ENCODE measurements around the gene RNF157. TPM values are rescaled to one million over a fixed set of nuclear protein-coding genes. Genes with fewer than 3 reads are reported as not detected.

The RNF157 gene
- total RNA-seq, 1 donor from 2014 or later, result 43.5 TPM

DNA sequence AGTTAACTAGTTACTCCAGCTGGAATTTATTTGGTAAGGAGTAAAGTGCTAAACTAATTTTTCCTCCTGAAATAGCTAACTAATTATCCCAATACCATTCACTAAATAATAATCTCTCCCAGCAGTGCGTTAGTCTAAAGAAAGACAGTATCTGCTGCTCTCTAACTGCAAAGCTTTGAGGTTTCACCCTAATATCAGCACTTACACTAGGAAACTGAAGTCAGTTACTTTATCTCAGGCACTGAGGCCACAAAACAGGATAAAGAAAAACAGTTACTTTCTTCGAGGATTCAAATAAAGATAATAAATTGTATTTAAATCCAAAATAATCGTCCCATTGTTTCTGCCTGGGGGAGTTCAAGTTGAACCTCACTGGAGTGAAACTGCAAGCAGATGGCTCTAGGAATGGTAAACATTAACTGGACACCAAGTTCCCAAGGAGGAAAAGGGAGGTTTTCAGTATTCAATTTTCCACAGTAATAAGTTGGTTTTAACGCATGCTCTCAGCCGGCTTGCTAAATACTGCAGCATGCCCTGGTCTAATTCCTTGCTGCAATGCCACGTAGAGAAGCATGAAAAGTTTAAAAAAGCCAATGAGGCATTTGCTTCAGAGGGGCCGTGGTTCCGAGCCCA, 79.3 kb downstream of the RNF157 start:
- H3K9me3 Mint-ChIP-seq (ENCODE audit: low read depth), result no peaks in the 10 kb centered on the region
- H3K36me3 Mint-ChIP-seq (ENCODE audit: insufficient read depth), result peaks cover 19% of the 10 kb centered on the region
- no peak overlapping the region for H3K27ac Mint-ChIP-seq
- no peaks in the 10 kb centered on the region for H3K27me3 Mint-ChIP-seq
- H3K4me1 Mint-ChIP-seq (ENCODE audit: low read depth), result peaks cover 17% of the 10 kb centered on the region
- TF ChIP-seq, protein P1, sequence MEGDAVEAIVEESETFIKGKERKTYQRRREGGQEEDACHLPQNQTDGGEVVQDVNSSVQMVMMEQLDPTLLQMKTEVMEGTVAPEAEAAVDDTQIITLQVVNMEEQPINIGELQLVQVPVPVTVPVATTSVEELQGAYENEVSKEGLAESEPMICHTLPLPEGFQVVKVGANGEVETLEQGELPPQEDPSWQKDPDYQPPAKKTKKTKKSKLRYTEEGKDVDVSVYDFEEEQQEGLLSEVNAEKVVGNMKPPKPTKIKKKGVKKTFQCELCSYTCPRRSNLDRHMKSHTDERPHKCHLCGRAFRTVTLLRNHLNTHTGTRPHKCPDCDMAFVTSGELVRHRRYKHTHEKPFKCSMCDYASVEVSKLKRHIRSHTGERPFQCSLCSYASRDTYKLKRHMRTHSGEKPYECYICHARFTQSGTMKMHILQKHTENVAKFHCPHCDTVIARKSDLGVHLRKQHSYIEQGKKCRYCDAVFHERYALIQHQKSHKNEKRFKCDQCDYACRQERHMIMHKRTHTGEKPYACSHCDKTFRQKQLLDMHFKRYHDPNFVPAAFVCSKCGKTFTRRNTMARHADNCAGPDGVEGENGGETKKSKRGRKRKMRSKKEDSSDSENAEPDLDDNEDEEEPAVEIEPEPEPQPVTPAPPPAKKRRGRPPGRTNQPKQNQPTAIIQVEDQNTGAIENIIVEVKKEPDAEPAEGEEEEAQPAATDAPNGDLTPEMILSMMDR (IDR thresholded peaks at IDR 0.05; ENCODE audit: unreplicated experiment), result no peak
- no peak for DNase-seq (ENCODE audit: low spot score, unreplicated experiment)
- H3K4me3 Mint-ChIP-seq (ENCODE audit: low read depth), result no peak overlapping the region

GRCh38 chr17:76159157-76159556, 81.1 kb downstream of the RNF157 start:
- H3K36me3 Mint-ChIP-seq (ENCODE audit: insufficient read depth), result peaks cover 17% of the 10 kb centered on the region
- H3K27ac Mint-ChIP-seq, result peak overlapping the region; percentile 58
- DNase-seq (ENCODE audit: low spot score, unreplicated experiment), result no peak
- H3K4me1 Mint-ChIP-seq (ENCODE audit: low read depth), result peaks cover 17% of the 10 kb centered on the region
- TF ChIP-seq, protein P1 (IDR thresholded peaks at IDR 0.05; ENCODE audit: unreplicated experiment), result no peak
- H3K9me3 Mint-ChIP-seq (ENCODE audit: low read depth), result no peaks in the 10 kb centered on the region
- H3K27me3 Mint-ChIP-seq, result no peaks in the 10 kb centered on the region
- H3K4me3 Mint-ChIP-seq (ENCODE audit: low read depth), result no peak overlapping the region

GRCh38 chr17:76157759-76158158, 82.5 kb downstream of the RNF157 start:
- H3K4me1 Mint-ChIP-seq (ENCODE audit: low read depth), result peaks cover 17% of the 10 kb centered on the region
- no peak for DNase-seq (ENCODE audit: low spot score, unreplicated experiment)
- H3K27me3 Mint-ChIP-seq, result no peaks in the 10 kb centered on the region
- TF ChIP-seq, protein P1 (IDR thresholded peaks at IDR 0.05; ENCODE audit: unreplicated experiment), result no peak
- no peak overlapping the region for H3K27ac Mint-ChIP-seq
- no peaks in the 10 kb centered on the region for H3K9me3 Mint-ChIP-seq (ENCODE audit: low read depth)
- H3K36me3 Mint-ChIP-seq (ENCODE audit: insufficient read depth), result peaks cover 12% of the 10 kb centered on the region
- no peak overlapping the region for H3K4me3 Mint-ChIP-seq (ENCODE audit: low read depth)

GRCh38 chr17:76156662-76156991, 83.7 kb downstream of the RNF157 start:
- Mint-ChIP-seq H3K9me3 (ENCODE audit: low read depth) (no peaks in the 10 kb centered on the region), H3K27ac (no peak overlapping the region), H3K4me3 (ENCODE audit: low read depth) (no peak overlapping the region), H3K4me1 (ENCODE audit: low read depth) (peaks cover 8% of the 10 kb centered on the region), H3K36me3 (ENCODE audit: insufficient read depth) (peaks cover 14% of the 10 kb centered on the region), H3K27me3 (no peaks in the 10 kb centered on the region)
- no peak for DNase-seq (ENCODE audit: low spot score, unreplicated experiment)
- TF ChIP-seq, protein P1 (IDR thresholded peaks at IDR 0.05; ENCODE audit: unreplicated experiment), result no peak

- TF ChIP-seq, protein P1 (IDR thresholded peaks at IDR 0.05; ENCODE audit: unreplicated experiment), result no peak
- peaks cover 3% of the 10 kb centered on the region for H3K4me1 Mint-ChIP-seq (ENCODE audit: low read depth)
- H3K36me3 Mint-ChIP-seq (ENCODE audit: insufficient read depth), result peaks cover 14% of the 10 kb centered on the region
- no peak for DNase-seq (ENCODE audit: low spot score, unreplicated experiment)
- H3K4me3 Mint-ChIP-seq (ENCODE audit: low read depth), result no peak overlapping the region
- no peaks in the 10 kb centered on the region for H3K27me3 Mint-ChIP-seq
- no peak overlapping the region for H3K27ac Mint-ChIP-seq
- H3K9me3 Mint-ChIP-seq (ENCODE audit: low read depth), result no peaks in the 10 kb centered on the region
Measured at GRCh38 chr17:76155988-76156661, 84.2 kb downstream of the RNF157 start.
